Measurements from ENCODE around the gene CDC42SE2.

Gene CDC42SE2

GRCh38 chr5:131441184-131441583, 177.3 kb downstream of the CDC42SE2 start:
- peak; percentile 12 for DNase-seq (ENCODE audit: low read depth)
